GM23338 (cell line): ENCODE data around the gene HLA-G. TPM values are rescaled to one million over a fixed set of nuclear protein-coding genes. Genes with fewer than 3 reads are reported as not detected.

Experiments used
- ATAC-seq: fragments of 200-7000 bp; cut with Tn5 transposase; 3 replicates; pipeline ENCODE4 v1.9.1; 2020
- DNase-seq: peaks from one replicate; pipeline ENCODE4 v3.0.0-alpha.2; 2015; ENCODE audit warnings: low spot score
- H2AFZ ChIP-seq: fragments of 200-600 bp; sonication (generic); 2 replicates; pipeline ENCODE4 v1.8.0; 2016; ENCODE audit warnings: antibody characterized with exemption, mild to moderate bottlenecking, moderate library complexity
- H3F3A ChIP-seq: fragments of 200-600 bp; sonication (generic); replicated peaks from 2 replicates; pipeline ENCODE4 v1.8.0; 2017; ENCODE audit warnings: antibody characterized with exemption, mixed run types, low read depth
- H3K27ac ChIP-seq: fragments of 200-600 bp; sonication (generic); 2 replicates; pipeline ENCODE4 v1.6.1; 2016; ENCODE audit warnings: low read depth
- H3K27me3 ChIP-seq: fragments of 200-600 bp; sonication (generic); 2 replicates; pipeline ENCODE4 v1.8.0; 2016; ENCODE audit warnings: mild to moderate bottlenecking, mixed run types, moderate library complexity; ENCODE audit not compliant: insufficient read depth
- H3K36me3 ChIP-seq: fragments of 200-600 bp; sonication (generic); 2 replicates; pipeline ENCODE4 v1.8.0; 2016; ENCODE audit warnings: mild to moderate bottlenecking; ENCODE audit not compliant: insufficient read depth
- H3K4me1 ChIP-seq: fragments of 200-600 bp; sonication (generic); 2 replicates; pipeline ENCODE4 v1.8.0; 2016; ENCODE audit warnings: mild to moderate bottlenecking, moderate library complexity; ENCODE audit not compliant: insufficient read depth
- H3K4me2 ChIP-seq: fragments of 200-600 bp; sonication (generic); 2 replicates; pipeline ENCODE4 v1.7.1; 2017; ENCODE audit warnings: mixed run types
- H3K4me3 ChIP-seq: fragments of 200-600 bp; sonication (generic); 2 replicates; pipeline ENCODE4 v1.6.1; 2016; ENCODE audit warnings: mixed run types
- H3K79me2 ChIP-seq: fragments of 200-600 bp; sonication (generic); replicated peaks from 2 replicates; pipeline ENCODE4 v1.8.0; 2017; ENCODE audit warnings: mild to moderate bottlenecking; ENCODE audit not compliant: insufficient read depth
- H3K9me2 ChIP-seq: fragments of 200-600 bp; sonication (generic); 2 replicates; pipeline ENCODE4 v1.8.0; 2017; ENCODE audit not compliant: insufficient read depth
- H4K20me1 ChIP-seq: fragments of 200-600 bp; sonication (generic); replicated peaks from 2 replicates; pipeline ENCODE4 v1.8.0; 2017; ENCODE audit warnings: mild to moderate bottlenecking; ENCODE audit not compliant: insufficient read depth
- H3K27ac Mint-ChIP-seq: 2 replicates; pipeline ENCODE4 v1.8.0; 2020; ENCODE audit warnings: inconsistent platforms, mild to moderate bottlenecking, moderate library complexity, mixed read lengths
- H3K27me3 Mint-ChIP-seq: 3 replicates; pipeline ENCODE4 v1.8.0; 2022; ENCODE audit warnings: low read depth, mild to moderate bottlenecking, moderate library complexity, mixed read lengths, inconsistent platforms; ENCODE audit not compliant: insufficient read depth, poor library complexity
- H3K36me3 Mint-ChIP-seq: 3 replicates; pipeline ENCODE4 v1.8.0; 2021; ENCODE audit warnings: low read depth, mild to moderate bottlenecking, inconsistent platforms, moderate library complexity, mixed read lengths
- H3K4me1 Mint-ChIP-seq: 3 replicates; pipeline ENCODE4 v1.8.0; 2020; ENCODE audit warnings: mild to moderate bottlenecking, inconsistent platforms, mixed read lengths
- H3K4me3 Mint-ChIP-seq: 3 replicates; pipeline ENCODE4 v1.8.0; 2021; ENCODE audit warnings: moderate library complexity, mild to moderate bottlenecking, inconsistent platforms, mixed read lengths
- H3K9me3 Mint-ChIP-seq: 3 replicates; pipeline ENCODE4 v1.8.0; 2020; ENCODE audit warnings: moderate library complexity, mild to moderate bottlenecking, inconsistent platforms, mixed read lengths
- EZH2 ChIP-seq: fragments of 200-600 bp; sonication (generic); IDR thresholded peaks from one replicate; pipeline ENCODE4 v1.8.0; 2017; ENCODE audit warnings: antibody characterized with exemption, mild to moderate bottlenecking, low read depth; ENCODE audit not compliant: unreplicated experiment
- EZH2phosphoT487 ChIP-seq: fragments of 200-600 bp; sonication (generic); IDR thresholded peaks from one replicate; pipeline ENCODE4 v1.8.1; 2018; ENCODE audit warnings: antibody characterized with exemption; ENCODE audit not compliant: unreplicated experiment
- JUNB ChIP-seq: IDR thresholded peaks from one replicate; pipeline ENCODE4 v1.6.1; 2016; ENCODE audit warnings: antibody characterized with exemption; ENCODE audit not compliant: unreplicated experiment
- NANOG ChIP-seq: IDR thresholded peaks from 2 replicates; pipeline ENCODE4 v1.6.1; 2016; ENCODE audit warnings: antibody characterized with exemption, borderline replicate concordance
- POLR2AphosphoS5 ChIP-seq: IDR thresholded peaks from 2 replicates; pipeline ENCODE4 v1.6.1; 2016; ENCODE audit warnings: antibody characterized with exemption, low read depth
- STAT1 ChIP-seq: IDR thresholded peaks from one replicate; pipeline ENCODE4 v1.6.1; 2016; ENCODE audit warnings: antibody characterized with exemption; ENCODE audit not compliant: unreplicated experiment
- ZNF114 ChIP-seq: fragments of 250-450 bp; sonication (Bioruptor Pico); IDR thresholded peaks from 2 replicates; pipeline ENCODE4 v1.5.0; 2020; ENCODE audit warnings: mild to moderate bottlenecking, moderate library complexity
- ZNF331 ChIP-seq: fragments of 250-450 bp; sonication (Bioruptor Pico); IDR thresholded peaks from 2 replicates; pipeline ENCODE4 v1.5.0; 2020; ENCODE audit warnings: low read depth, mild to moderate bottlenecking, moderate library complexity
- polyA plus RNA-seq: library from polyadenylated mRNA; unstranded; fragments of >200 nt; fragmentation: Nextera tagmentation; extraction: Ambion mirVana; gene quantifications from 2 replicates; pipeline ENCODE4 v1.2.1, GENCODE V29; 2016
- total RNA-seq: library from RNA; depleted of rRNA; stranded (reverse); fragments of >200 nt; shearing (Covaris generic); gene quantifications from 2 replicates; pipeline ENCODE4 v1.2.3, GENCODE V29; 2014
- TF ChIP-seq, protein P1 (sequence below), 2 experiments: fragments of 200-600 bp in 1 of 2; sonication (generic) in 1 of 2; conservative IDR thresholded peaks; 2 replicates each; pipeline versions ENCODE4 v1.5.1 to v1.6.1; 2016 to 2017; ENCODE audit warnings: antibody characterized with exemption in 2 of 2, low read depth in 2 of 2, mild to moderate bottlenecking in 2 of 2, moderate library complexity in 1 of 2
- TF ChIP-seq, protein P2 (sequence below): fragments of 250-450 bp; sonication (Bioruptor Pico); IDR thresholded peaks from 2 replicates; pipeline ENCODE4 v1.5.0; 2020; ENCODE audit warnings: mild to moderate bottlenecking, moderate library complexity
- TF ChIP-seq, protein P3 (sequence below): IDR thresholded peaks from 2 replicates; pipeline ENCODE4 v1.6.1; 2016; ENCODE audit warnings: antibody characterized with exemption

The HLA-G gene
- total and polyA plus RNA-seq, 2 experiments from 2014 or later, result 2.5 to 2.8 TPM

DNA sequence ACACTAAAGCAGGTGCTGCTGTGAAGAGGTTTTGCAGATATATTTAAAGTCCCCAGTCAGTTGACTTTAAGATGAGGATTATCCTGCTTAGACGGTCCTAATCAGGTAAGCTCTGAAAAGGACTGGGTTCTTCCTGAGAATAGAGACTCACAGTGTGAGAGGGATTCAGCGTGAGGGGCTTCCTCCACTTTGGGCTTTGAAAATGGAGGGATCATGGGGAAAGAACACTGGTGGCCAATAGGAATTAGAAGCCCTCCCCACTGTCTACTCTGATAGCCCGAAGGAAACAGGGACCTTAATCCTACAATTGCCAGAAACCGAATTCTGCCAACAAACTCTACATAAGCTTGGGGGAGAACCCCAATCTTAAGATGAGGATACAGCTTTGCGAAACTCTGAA, 29.7 kb upstream of the HLA-G start (continued):
- TF ChIP-seq, protein P1, sequence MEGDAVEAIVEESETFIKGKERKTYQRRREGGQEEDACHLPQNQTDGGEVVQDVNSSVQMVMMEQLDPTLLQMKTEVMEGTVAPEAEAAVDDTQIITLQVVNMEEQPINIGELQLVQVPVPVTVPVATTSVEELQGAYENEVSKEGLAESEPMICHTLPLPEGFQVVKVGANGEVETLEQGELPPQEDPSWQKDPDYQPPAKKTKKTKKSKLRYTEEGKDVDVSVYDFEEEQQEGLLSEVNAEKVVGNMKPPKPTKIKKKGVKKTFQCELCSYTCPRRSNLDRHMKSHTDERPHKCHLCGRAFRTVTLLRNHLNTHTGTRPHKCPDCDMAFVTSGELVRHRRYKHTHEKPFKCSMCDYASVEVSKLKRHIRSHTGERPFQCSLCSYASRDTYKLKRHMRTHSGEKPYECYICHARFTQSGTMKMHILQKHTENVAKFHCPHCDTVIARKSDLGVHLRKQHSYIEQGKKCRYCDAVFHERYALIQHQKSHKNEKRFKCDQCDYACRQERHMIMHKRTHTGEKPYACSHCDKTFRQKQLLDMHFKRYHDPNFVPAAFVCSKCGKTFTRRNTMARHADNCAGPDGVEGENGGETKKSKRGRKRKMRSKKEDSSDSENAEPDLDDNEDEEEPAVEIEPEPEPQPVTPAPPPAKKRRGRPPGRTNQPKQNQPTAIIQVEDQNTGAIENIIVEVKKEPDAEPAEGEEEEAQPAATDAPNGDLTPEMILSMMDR (conservative IDR thresholded peaks at IDR 0.05; ENCODE audit: low read depth in 2 of 2), result no peak
- TF ChIP-seq ZNF114 (CRISPR knock-in tag) (no peak), STAT1 (no peak), POLR2AphosphoS5 (no peak), JUNB (no peak)
- TF ChIP-seq, protein P2, sequence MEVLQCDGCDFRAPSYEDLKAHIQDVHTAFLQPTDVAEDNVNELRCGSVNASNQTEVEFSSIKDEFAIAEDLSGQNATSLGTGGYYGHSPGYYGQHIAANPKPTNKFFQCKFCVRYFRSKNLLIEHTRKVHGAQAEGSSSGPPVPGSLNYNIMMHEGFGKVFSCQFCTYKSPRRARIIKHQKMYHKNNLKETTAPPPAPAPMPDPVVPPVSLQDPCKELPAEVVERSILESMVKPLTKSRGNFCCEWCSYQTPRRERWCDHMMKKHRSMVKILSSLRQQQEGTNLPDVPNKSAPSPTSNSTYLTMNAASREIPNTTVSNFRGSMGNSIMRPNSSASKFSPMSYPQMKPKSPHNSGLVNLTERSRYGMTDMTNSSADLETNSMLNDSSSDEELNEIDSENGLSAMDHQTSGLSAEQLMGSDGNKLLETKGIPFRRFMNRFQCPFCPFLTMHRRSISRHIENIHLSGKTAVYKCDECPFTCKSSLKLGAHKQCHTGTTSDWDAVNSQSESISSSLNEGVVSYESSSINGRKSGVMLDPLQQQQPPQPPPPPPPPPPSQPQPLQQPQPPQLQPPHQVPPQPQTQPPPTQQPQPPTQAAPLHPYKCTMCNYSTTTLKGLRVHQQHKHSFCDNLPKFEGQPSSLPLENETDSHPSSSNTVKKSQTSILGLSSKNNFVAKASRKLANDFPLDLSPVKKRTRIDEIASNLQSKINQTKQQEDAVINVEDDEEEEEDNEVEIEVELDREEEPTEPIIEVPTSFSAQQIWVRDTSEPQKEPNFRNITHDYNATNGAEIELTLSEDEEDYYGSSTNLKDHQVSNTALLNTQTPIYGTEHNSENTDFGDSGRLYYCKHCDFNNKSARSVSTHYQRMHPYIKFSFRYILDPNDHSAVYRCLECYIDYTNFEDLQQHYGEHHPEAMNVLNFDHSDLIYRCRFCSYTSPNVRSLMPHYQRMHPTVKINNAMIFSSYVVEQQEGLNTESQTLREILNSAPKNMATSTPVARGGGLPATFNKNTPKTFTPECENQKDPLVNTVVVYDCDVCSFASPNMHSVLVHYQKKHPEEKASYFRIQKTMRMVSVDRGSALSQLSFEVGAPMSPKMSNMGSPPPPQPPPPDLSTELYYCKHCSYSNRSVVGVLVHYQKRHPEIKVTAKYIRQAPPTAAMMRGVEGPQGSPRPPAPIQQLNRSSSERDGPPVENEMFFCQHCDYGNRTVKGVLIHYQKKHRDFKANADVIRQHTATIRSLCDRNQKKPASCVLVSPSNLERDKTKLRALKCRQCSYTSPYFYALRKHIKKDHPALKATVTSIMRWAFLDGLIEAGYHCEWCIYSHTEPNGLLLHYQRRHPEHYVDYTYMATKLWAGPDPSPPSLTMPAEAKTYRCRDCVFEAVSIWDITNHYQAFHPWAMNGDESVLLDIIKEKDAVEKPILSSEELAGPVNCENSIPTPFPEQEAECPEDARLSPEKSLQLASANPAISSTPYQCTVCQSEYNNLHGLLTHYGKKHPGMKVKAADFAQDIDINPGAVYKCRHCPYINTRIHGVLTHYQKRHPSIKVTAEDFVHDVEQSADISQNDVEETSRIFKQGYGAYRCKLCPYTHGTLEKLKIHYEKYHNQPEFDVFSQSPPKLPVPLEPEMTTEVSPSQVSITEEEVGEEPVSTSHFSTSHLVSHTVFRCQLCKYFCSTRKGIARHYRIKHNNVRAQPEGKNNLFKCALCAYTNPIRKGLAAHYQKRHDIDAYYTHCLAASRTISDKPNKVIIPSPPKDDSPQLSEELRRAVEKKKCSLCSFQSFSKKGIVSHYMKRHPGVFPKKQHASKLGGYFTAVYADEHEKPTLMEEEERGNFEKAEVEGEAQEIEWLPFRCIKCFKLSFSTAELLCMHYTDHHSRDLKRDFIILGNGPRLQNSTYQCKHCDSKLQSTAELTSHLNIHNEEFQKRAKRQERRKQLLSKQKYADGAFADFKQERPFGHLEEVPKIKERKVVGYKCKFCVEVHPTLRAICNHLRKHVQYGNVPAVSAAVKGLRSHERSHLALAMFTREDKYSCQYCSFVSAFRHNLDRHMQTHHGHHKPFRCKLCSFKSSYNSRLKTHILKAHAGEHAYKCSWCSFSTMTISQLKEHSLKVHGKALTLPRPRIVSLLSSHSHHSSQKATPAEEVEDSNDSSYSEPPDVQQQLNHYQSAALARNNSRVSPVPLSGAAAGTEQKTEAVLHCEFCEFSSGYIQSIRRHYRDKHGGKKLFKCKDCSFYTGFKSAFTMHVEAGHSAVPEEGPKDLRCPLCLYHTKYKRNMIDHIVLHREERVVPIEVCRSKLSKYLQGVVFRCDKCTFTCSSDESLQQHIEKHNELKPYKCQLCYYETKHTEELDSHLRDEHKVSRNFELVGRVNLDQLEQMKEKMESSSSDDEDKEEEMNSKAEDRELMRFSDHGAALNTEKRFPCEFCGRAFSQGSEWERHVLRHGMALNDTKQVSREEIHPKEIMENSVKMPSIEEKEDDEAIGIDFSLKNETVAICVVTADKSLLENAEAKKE (CRISPR knock-in tag), result no peak

DNA sequence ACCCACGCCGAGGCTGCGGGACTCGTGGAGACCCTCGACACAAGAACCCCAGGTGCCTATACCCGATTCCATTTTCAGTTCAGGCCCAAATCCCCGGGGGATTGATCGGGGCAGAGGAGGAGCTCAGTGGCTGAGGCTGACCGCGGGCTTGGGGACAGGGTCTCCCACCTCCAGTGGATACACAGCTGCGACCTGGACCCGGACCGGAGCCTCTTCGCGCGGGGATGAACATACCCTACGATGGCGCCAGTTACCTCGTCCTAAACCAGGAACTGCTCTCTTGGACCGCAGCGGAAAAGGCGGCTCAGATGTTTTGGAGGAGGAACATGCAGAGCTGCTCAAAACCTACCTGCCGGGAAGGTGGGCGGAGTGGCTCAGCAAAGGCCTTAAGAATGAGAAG, 27.4 kb upstream of the HLA-G start:
- Mint-ChIP-seq H3K9me3 (no peaks in the 10 kb centered on the region; the same call in 2 of the 3 replicates), H3K27me3 (peaks cover 12% of the 10 kb centered on the region), H3K36me3 (no peaks in the 10 kb centered on the region), H3K27ac (no peak overlapping the region), H3K4me1 (no peaks in the 10 kb centered on the region), H3K4me3 (no peak overlapping the region)
- Histone ChIP-seq H3F3A (no peaks in the 10 kb centered on the region), H3K4me1 (no peaks in the 10 kb centered on the region), H3K36me3 (no peaks in the 10 kb centered on the region), H3K27me3 (no peaks in the 10 kb centered on the region), H3K79me2 (no peaks in the 10 kb centered on the region), H4K20me1 (no peaks in the 10 kb centered on the region), H3K4me2 (no peak overlapping the region), H3K27ac (no peak overlapping the region), H2AFZ (no peak overlapping the region), H3K9me2 (no peaks in the 10 kb centered on the region), H3K4me3 (no peak overlapping the region)
- ATAC-seq (no peak), DNase-seq (no peak)
- no peak for TF ChIP-seq POLR2AphosphoS5
- no peak for TF ChIP-seq JUNB
- no peak for TF ChIP-seq ZNF331
- no peak for TF ChIP-seq EZH2
- no peak for TF ChIP-seq STAT1
- no peak for TF ChIP-seq NANOG
- TF ChIP-seq, protein P3, sequence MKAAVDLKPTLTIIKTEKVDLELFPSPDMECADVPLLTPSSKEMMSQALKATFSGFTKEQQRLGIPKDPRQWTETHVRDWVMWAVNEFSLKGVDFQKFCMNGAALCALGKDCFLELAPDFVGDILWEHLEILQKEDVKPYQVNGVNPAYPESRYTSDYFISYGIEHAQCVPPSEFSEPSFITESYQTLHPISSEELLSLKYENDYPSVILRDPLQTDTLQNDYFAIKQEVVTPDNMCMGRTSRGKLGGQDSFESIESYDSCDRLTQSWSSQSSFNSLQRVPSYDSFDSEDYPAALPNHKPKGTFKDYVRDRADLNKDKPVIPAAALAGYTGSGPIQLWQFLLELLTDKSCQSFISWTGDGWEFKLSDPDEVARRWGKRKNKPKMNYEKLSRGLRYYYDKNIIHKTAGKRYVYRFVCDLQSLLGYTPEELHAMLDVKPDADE, result no peak
- no peak for TF ChIP-seq EZH2phosphoT487
